ENCODE data around the gene CDK13. TPM values are rescaled to one million over a fixed set of nuclear protein-coding genes. Genes with fewer than 3 reads are reported as not detected.
A peak's percentile ranks its signal among the peaks of the same experiment; 100 is the strongest.
"Not testable (repeated sequence)": the region's sequence is repeated elsewhere in the genome, so short reads cannot be mapped to it uniquely, and the experiment has no call there.

The CDK13 gene
- total RNA-seq, 1 donor from 2014 or later = 58.8 TPM

GRCh38 chr7:39910108-39910869 lies 39.8 kb upstream of the CDK13 start:
- no peak overlapping the region for H3K4me3 Mint-ChIP-seq (ENCODE audit: unreplicated experiment)
- H3K4me1 Mint-ChIP-seq (ENCODE audit: low read depth) = peaks cover 7% of the 10 kb centered on the region
- no peak for DNase-seq (ENCODE audit: low spot score)
- H3K9me3 Mint-ChIP-seq (ENCODE audit: low read depth) = peaks cover 22% of the 10 kb centered on the region
- peaks cover 5% of the 10 kb centered on the region for H3K36me3 Mint-ChIP-seq (ENCODE audit: low read depth)
- H3K27me3 Mint-ChIP-seq (ENCODE audit: low read depth) = no peaks in the 10 kb centered on the region
- TF ChIP-seq CTCF (IDR thresholded peaks at IDR 0.05) = no peak
- peak overlapping the region; percentile 6 for H3K27ac Mint-ChIP-seq (ENCODE audit: unreplicated experiment)

- TF ChIP-seq CTCF (IDR thresholded peaks at IDR 0.05) = no peak
- no peak overlapping the region for H3K27ac Mint-ChIP-seq (ENCODE audit: unreplicated experiment)
- no peak for DNase-seq (ENCODE audit: low spot score)
Measured at GRCh38 chr7:39911167-39911566, 38.9 kb upstream of the CDK13 start.

DNA sequence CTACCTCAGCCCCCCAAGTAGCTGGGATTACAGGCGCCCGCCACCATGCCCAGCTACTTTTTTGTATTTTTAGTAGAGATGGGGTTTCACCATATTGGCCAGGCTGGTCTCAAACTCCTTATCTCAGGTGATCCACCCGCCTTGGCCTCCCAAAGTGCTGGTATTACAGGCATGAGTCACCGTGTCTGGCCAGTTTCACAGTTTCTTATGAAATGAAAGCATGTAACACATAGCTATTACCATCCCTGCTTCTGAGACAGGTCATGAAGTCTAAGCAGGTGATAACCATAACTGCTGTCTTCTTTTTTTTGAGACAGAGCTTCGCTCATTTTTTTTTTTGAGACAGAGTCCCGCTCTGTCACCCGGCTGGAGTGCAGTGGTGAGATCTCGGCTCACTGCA lies 34.2 kb upstream of the CDK13 start:
- H3K36me3 Mint-ChIP-seq (ENCODE audit: low read depth); H3K4me3 Mint-ChIP-seq (ENCODE audit: unreplicated experiment): not testable (repeated sequence)

More at GRCh38 chr7:39911167-39911566, 38.9 kb upstream of the CDK13 start:
- Mint-ChIP-seq H3K9me3 (ENCODE audit: low read depth) (peaks cover 22% of the 10 kb centered on the region), H3K4me3 (ENCODE audit: unreplicated experiment) (no peak overlapping the region), H3K4me1 (ENCODE audit: low read depth) (peaks cover 7% of the 10 kb centered on the region), H3K27me3 (ENCODE audit: low read depth) (no peaks in the 10 kb centered on the region), H3K36me3 (ENCODE audit: low read depth) (peaks cover 5% of the 10 kb centered on the region)

GRCh38 chr7:39919646-39920045 lies 30.4 kb upstream of the CDK13 start:
- Mint-ChIP-seq H3K4me1 (ENCODE audit: low read depth) (no peaks in the 10 kb centered on the region), H3K36me3 (ENCODE audit: low read depth) (no peaks in the 10 kb centered on the region), H3K27me3 (ENCODE audit: low read depth) (peaks cover 24% of the 10 kb centered on the region), H3K9me3 (ENCODE audit: low read depth) (no peaks in the 10 kb centered on the region), H3K4me3 (ENCODE audit: unreplicated experiment) (no peak overlapping the region), H3K27ac (ENCODE audit: unreplicated experiment) (no peak overlapping the region)
- no peak for DNase-seq (ENCODE audit: low spot score)
- TF ChIP-seq CTCF (IDR thresholded peaks at IDR 0.05) = no peak

More for the DNA sequence above, 34.2 kb upstream of the CDK13 start:
- not testable (repeated sequence) for H3K4me1 Mint-ChIP-seq (ENCODE audit: low read depth); H3K27ac Mint-ChIP-seq (ENCODE audit: unreplicated experiment); H3K27me3 Mint-ChIP-seq (ENCODE audit: low read depth); DNase-seq (ENCODE audit: low spot score)
- H3K9me3 Mint-ChIP-seq (ENCODE audit: low read depth) = peaks cover 10% of the 10 kb centered on the region

- H3K36me3 Mint-ChIP-seq (ENCODE audit: low read depth) = no peaks in the 10 kb centered on the region
- TF ChIP-seq CTCF (IDR thresholded peaks at IDR 0.05) = no peak
- peaks cover 27% of the 10 kb centered on the region for H3K27me3 Mint-ChIP-seq (ENCODE audit: low read depth)
- DNase-seq (ENCODE audit: low spot score) = no peak
- no peak overlapping the region for H3K4me3 Mint-ChIP-seq (ENCODE audit: unreplicated experiment)
- H3K27ac Mint-ChIP-seq (ENCODE audit: unreplicated experiment) = no peak overlapping the region
- no peaks in the 10 kb centered on the region for H3K9me3 Mint-ChIP-seq (ENCODE audit: low read depth)
- H3K4me1 Mint-ChIP-seq (ENCODE audit: low read depth) = no peaks in the 10 kb centered on the region
Measured at GRCh38 chr7:39921506-39922175, 28.4 kb upstream of the CDK13 start.
